PC-3 (cell line): ENCODE results near the gene TSPAN9. TPM values are rescaled to one million over a fixed set of nuclear protein-coding genes. Genes with fewer than 3 reads are reported as not detected.
A peak's percentile ranks its signal among the peaks of the same experiment; 100 is the strongest.

Experiments used
- ATAC-seq: fragments of 200-7000 bp; cut with Tn5 transposase; 2 replicates; pipeline ENCODE4 v1.9.1; 2020; ENCODE audit warnings: mild to moderate bottlenecking, moderate library complexity
- BruUV-seq: library from RNA; stranded (reverse); fragments of 400-500 nt; replicated peaks from 2 replicates; lab custom pipeline; 2021; lab: Mats Ljungman, UMichigan
- CTCF ChIA-PET: fragments of 300-600 bp; sonication (Branson Sonifier 250); formaldehyde crosslinking; loops from one replicate; lab custom pipeline; 2022; ENCODE audit warnings: antibody characterized with exemption; lab: Charles Lee
- POLR2A ChIA-PET: fragments of 300-600 bp; sonication (Branson Sonifier 250); formaldehyde crosslinking; loops from one replicate; lab custom pipeline; 2022; ENCODE audit warnings: antibody characterized with exemption; ENCODE audit not compliant: unreplicated experiment; lab: Charles Lee
- DNase-seq: peaks from one replicate; pipeline ENCODE4 v3.0.0-alpha.2; 2015
- H2AFZ ChIP-seq: fragments of 300-600 bp; sonication (generic); 2 replicates; pipeline ENCODE4 v1.6.0; 2016; ENCODE audit warnings: antibody characterized with exemption, low read length
- H3F3A ChIP-seq: fragments of 300-600 bp; sonication (generic); one replicate; pipeline ENCODE4 v1.6.0; 2017; ENCODE audit warnings: antibody characterized with exemption, low read length, control low read depth, mild to moderate bottlenecking; ENCODE audit not compliant: unreplicated experiment
- H3K27ac ChIP-seq: fragments of 300-600 bp; sonication (generic); 2 replicates; pipeline ENCODE4 v1.5.1; 2016; ENCODE audit warnings: mild to moderate bottlenecking, low read length
- H3K27me3 ChIP-seq: fragments of 300-600 bp; sonication (generic); 2 replicates; pipeline ENCODE4 v1.6.1; 2016; ENCODE audit warnings: low read length, mixed read lengths
- H3K36me3 ChIP-seq: fragments of 300-600 bp; sonication (generic); 2 replicates; pipeline ENCODE4 v1.6.1; 2016; ENCODE audit warnings: low read depth, mixed run types, low read length, mixed read lengths
- H3K4me1 ChIP-seq: fragments of 300-600 bp; sonication (generic); 2 replicates; pipeline ENCODE4 v1.5.1; 2016; ENCODE audit warnings: low read length; ENCODE audit not compliant: insufficient read depth
- H3K4me2 ChIP-seq: fragments of 300-600 bp; sonication (generic); 2 replicates; pipeline ENCODE4 v1.6.0; 2016; ENCODE audit warnings: low read length
- H3K4me3 ChIP-seq: fragments of 300-600 bp; sonication (generic); 2 replicates; pipeline ENCODE4 v1.5.1; 2016; ENCODE audit warnings: mild to moderate bottlenecking, low read length, mixed read lengths
- H3K79me2 ChIP-seq: fragments of 300-600 bp; sonication (generic); 2 replicates; pipeline ENCODE4 v1.6.1; 2017; ENCODE audit warnings: low read length, mixed read lengths
- H3K9ac ChIP-seq: fragments of 300-600 bp; sonication (generic); 2 replicates; pipeline ENCODE4 v1.6.0; 2016; ENCODE audit warnings: mild to moderate bottlenecking, low read length
- H3K9me2 ChIP-seq: fragments of 300-600 bp; sonication (generic); replicated peaks from 2 replicates; pipeline ENCODE4 v1.6.1; 2016; ENCODE audit warnings: mixed run types, low read length, mixed read lengths
- H3K9me3 ChIP-seq: fragments of 300-600 bp; sonication (generic); 2 replicates; pipeline ENCODE4 v1.6.1; 2016; ENCODE audit warnings: low read length, mixed read lengths
- H4K20me1 ChIP-seq: fragments of 300-600 bp; sonication (generic); 2 replicates; pipeline ENCODE4 v1.6.1; 2016; ENCODE audit warnings: low read length, mixed read lengths
- CTCF ChIP-seq: fragments of 300-600 bp; sonication (generic); conservative IDR thresholded peaks from 2 replicates; pipeline ENCODE4 v1.5.1; 2017; ENCODE audit warnings: antibody characterized with exemption, low read depth, mild to moderate bottlenecking, low read length
- EZH2 ChIP-seq: fragments of 300-600 bp; sonication (generic); IDR thresholded peaks from one replicate; pipeline ENCODE4 v1.6.1; 2017; ENCODE audit warnings: antibody characterized with exemption, mild to moderate bottlenecking, low read length; ENCODE audit not compliant: unreplicated experiment
- EZH2phosphoT487 ChIP-seq: fragments of 300-600 bp; sonication (generic); IDR thresholded peaks from 2 replicates; pipeline ENCODE4 v1.6.1; 2018; ENCODE audit warnings: mild to moderate bottlenecking, antibody characterized with exemption, low read length, borderline replicate concordance
- intact Hi-C: fragments of 100-400 bp; cut with micrococcal nuclease; formaldehyde crosslinking; loops from 2 replicates; pipeline ENCODE4 v1.9.0; 2023
- total RNA-seq: library from RNA; depleted of rRNA; stranded (reverse); fragments of >200 nt; gene quantifications from 2 replicates; pipeline ENCODE4 v1.2.3, GENCODE V29; 2014

The TSPAN9 gene
- total RNA-seq, 1 experiment from 2014 or later = 6.2 TPM

GRCh38 chr12:3073438-3074250 is 3.5 kb upstream of the TSPAN9 start:
- H3K4me1 ChIP-seq = peaks cover 9% of the 10 kb centered on the region
- no peaks in the 10 kb centered on the region for H3K27me3 ChIP-seq
- H3K9ac ChIP-seq = no peak overlapping the region
- no peaks in the 10 kb centered on the region for H3K79me2 ChIP-seq
- no peak overlapping the region for H3K4me2 ChIP-seq
- H3K9me3 ChIP-seq = no peaks in the 10 kb centered on the region
- POLR2A ChIA-PET = no interaction called here
- no peaks in the 10 kb centered on the region for H4K20me1 ChIP-seq
- H3K36me3 ChIP-seq = no peaks in the 10 kb centered on the region
- no peak overlapping the region for H3K4me3 ChIP-seq
- no peak for TF ChIP-seq EZH2phosphoT487
- peak; percentile 96 for TF ChIP-seq CTCF
- TF ChIP-seq EZH2 = no peak
- intact Hi-C loops = loop anchor here (2.0 kb wide), 2 partner anchors 49 to 129 kb away; no protein-coding TSS in a partner anchor
- ATAC-seq (peak; percentile 45), DNase-seq (peak; percentile 87)
- H3F3A ChIP-seq = no peaks in the 10 kb centered on the region
- CTCF ChIA-PET = interaction anchor here (0.7 to 1.1 kb wide), 3 partner anchors 39 to 59 kb away, joined by 3 to 5 read pairs (median 3); no protein-coding TSS in a partner anchor
- no peak overlapping the region for H3K27ac ChIP-seq
- 0 out of 2 replicates have a peak overlapping the region, but pooled peaks have one; percentile 31 for H2AFZ ChIP-seq
- no peaks in the 10 kb centered on the region for H3K9me2 ChIP-seq
- BruUV-seq = no TSS peak

GRCh38 chr12:3075315-3075714 is 1.9 kb upstream of the TSPAN9 start:
- Histone ChIP-seq H3K9me2 (no peaks in the 10 kb centered on the region), H3K4me3 (no peak overlapping the region), H2AFZ (no peak overlapping the region), H3K27ac (no peak overlapping the region), H3K79me2 (no peaks in the 10 kb centered on the region), H3K4me2 (no peak overlapping the region), H3F3A (no peaks in the 10 kb centered on the region), H3K4me1 (peaks cover 9% of the 10 kb centered on the region), H3K9ac (no peak overlapping the region), H3K9me3 (no peaks in the 10 kb centered on the region), H4K20me1 (no peaks in the 10 kb centered on the region), H3K36me3 (no peaks in the 10 kb centered on the region), H3K27me3 (no peaks in the 10 kb centered on the region)
- DNase-seq = no peak
- intact Hi-C loops = no loop called here
- no TSS peak for BruUV-seq
- ChIA-PET POLR2A (no interaction called here), CTCF (no interaction called here)
- no peak for TF ChIP-seq EZH2phosphoT487
- ATAC-seq = no peak

- H3K9me3 ChIP-seq = no peaks in the 10 kb centered on the region
- intact Hi-C loops = no loop called here
- TF ChIP-seq EZH2 (no peak), CTCF (no peak), EZH2phosphoT487 (no peak)
- H3K36me3 ChIP-seq = no peaks in the 10 kb centered on the region
- ATAC-seq (peak; percentile 30; the same call in 1 of the 2 replicates), DNase-seq (no peak)
- no peak overlapping the region for H3K27ac ChIP-seq
- H4K20me1 ChIP-seq = no peaks in the 10 kb centered on the region
- peak overlapping the region; percentile 28; the same call in 1 of the 2 replicates for H3K9ac ChIP-seq
- no peaks in the 10 kb centered on the region for H3F3A ChIP-seq
- peak overlapping the region; percentile 75 for H3K4me3 ChIP-seq
- peak overlapping the region; percentile 74 for H2AFZ ChIP-seq
- POLR2A ChIA-PET = no interaction called here
- H3K4me1 ChIP-seq = peaks cover 9% of the 10 kb centered on the region
- no TSS peak for BruUV-seq
- H3K4me2 ChIP-seq = peak overlapping the region; percentile 97
- no peaks in the 10 kb centered on the region for H3K79me2 ChIP-seq
- H3K9me2 ChIP-seq = no peaks in the 10 kb centered on the region
- CTCF ChIA-PET = interaction anchor here (0.6 kb wide), 1 partner anchor 180 kb away, joined by 4 read pairs; no protein-coding TSS in a partner anchor
- no peaks in the 10 kb centered on the region for H3K27me3 ChIP-seq
Measured at GRCh38 chr12:3077572-3078081, 448 bp downstream of the TSPAN9 start.
